ENCODE measurements around the gene AGBL3.
A peak's percentile ranks its signal among the peaks of the same experiment; 100 is the strongest.

Gene AGBL3

DNA sequence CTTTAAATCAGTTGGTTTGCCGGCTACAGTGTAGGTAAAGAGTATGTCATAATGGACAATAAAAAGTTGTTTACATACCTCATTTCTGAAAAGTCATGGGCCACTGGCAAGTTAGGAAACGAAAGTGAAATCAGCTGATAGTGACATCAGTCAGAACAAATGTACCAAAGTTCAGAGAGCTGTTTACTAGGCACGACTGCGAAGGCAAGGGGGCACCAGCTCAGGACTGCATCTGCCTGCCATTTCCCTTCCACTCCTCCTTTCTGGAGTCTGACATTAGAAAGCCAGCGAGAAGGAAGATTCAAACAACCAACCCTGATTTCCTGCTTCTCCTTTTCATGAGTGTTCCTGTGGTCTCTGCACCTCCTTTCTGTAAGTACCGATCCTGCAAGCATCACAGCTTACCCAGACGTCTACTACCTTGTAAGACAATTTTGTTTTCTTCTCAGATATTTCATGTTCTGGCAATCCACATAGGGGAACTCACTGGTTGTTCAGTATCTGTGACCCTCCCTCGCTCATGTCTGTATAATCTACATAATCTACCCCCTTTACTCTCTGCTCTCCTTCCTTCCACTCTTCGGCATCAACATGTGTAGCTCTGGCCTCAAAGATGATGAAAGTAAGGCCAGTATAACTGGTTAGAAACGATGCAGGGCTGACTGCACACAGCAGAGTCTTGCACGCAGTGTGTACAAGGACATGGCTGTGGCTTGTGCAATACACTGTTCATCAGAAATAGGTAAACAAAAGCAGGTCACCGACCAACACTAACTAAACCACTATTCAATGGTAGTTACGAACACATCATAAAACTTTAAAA, 161.8 kb downstream of the AGBL3 start, which contains the start of gene TMEM140:
TSS of gene TMEM140 (plus strand) at position 174 of the 823 bp plus-strand sequence. CDS start 16,370 bp downstream, outside the sequence.
- ATAC-seq (peak; percentile 85), DNase-seq (peak; percentile 55)

DNA sequence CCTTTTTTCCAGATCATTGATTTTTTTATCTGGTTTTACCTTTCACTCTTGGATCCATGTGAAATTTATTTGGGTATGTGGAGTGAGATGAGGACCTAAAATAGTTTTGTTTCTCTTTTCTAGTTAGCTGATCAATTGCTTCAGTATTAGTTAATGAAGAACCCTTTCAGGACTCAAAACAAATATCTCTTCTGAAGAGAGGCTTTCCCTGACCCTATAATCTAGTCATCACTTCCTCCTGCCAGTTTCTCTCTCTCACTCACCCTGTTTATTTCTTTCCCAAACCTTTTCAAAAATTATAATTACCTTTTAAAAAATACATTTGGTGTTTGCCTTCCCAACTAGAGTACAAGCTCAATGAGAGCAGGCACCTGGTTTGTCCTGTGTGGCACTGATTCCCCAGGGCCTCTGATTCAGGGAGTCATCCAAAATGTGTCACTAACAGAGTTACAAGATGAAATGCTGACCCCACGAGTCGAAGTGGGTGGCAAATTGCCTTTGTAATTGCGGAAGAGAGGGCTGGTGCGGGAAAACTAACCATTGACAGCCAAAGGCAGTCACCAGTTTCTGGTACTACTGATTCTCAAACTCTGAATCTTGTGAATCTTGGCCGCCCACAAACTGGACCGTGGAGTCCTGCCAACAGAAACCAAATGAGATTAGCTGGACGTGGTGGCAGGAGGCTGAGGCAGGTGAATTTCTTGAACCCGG, 163.9 kb downstream of the AGBL3 start:
- ATAC-seq (no peak), DNase-seq (no peak)

DNA sequence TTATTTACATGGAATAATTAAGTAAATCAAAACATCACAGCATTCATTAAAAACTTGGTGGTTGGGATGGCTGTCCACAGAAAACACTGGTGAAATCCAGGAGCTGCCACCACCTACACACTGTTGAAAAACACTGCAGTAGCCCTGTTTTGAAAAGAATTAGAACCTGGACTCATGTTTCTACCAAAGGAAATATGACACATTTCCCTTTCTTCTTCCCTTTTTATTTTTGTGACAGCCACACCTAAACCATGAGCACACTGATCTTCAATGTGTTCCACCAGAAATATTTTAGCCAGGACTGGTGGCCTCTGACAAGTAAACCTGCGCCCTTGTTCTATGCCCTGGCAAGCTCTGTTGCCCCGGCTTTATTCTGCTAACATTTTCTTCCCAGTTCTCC, 164.8 kb downstream of the AGBL3 start:
- no peak for DNase-seq

DNA sequence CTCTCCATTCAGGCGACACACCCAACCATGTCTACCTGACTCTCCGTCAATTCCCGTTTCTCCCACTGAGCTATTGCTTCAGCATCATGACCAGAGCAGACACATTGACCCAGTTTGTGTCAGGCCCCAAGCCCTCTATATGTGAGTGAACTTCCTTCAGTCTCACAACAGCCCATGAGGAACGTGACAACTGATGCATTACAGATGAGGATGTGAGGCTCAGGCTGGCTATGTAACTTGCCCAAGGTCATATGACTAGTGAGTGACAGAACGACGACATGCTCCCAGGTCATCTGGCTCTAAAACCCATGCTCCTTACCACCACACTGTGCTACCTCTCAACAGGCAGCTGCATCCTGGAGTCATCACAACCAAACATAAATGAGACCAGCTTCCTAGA, 165.2 kb downstream of the AGBL3 start:
- ATAC-seq (no peak), DNase-seq (no peak)

More for the DNA sequence above, 164.8 kb downstream of the AGBL3 start:
- no peak for ATAC-seq

DNA sequence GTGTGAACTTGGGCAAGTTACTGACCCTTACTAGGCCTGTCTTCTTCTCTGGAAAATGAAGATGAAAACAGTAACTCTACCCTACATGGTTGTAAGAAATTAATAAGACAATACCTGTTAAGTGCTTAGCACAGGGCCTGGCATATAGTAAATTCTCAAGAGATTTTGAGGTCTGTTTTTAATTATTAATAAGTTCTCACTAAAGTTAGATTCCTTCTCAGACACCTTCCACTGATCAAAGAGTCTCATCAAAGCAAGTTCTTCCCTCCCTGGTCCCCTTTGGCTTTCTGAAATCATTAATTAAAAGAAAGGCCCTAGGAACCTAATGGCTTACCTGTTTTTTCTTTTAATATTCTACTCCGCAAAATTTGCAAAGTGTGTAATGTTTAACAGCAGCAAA, 166.1 kb downstream of the AGBL3 start:
- ATAC-seq (no peak), DNase-seq (no peak)

DNA sequence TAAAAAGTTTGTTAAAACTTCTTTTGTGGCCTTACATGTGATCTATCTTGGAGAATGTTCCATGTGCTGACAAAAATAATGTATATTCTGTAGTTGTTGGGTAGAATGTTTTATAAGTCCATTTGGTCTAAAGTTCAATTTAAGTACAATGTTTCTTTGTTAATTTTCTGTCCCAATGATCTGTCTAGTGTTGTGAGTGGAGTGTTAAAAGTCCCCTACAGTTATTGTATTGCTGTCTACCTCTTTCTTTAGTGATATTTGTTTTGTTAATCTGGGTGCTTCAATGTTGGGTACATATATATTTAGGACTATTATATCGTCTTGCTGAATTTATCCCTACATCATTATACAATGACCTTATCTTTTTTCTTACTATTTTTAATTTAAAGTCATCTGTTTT, 168.4 kb downstream of the AGBL3 start:
- ATAC-seq = no peak
- no peak for DNase-seq

DNA sequence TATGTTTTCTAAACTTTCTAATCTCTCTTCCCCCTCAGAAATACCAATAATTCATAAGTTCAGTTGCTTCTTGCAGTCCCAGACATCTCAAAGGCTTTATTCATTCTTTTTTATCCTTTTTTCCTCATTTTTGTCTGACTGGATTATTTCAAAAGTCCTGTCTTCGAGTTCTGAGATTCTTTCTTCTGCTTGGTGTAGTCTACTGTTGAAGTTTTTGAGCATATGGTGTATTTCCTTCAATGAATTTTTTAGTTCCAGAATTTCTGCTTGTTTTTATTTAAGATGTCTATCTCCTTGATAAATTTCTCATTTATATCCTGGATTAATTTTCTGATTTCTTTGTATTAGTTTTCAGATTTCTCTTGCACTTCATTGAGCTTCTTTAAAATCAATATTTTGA, 170.0 kb downstream of the AGBL3 start:
- ATAC-seq = no peak
- DNase-seq = no peak

DNA sequence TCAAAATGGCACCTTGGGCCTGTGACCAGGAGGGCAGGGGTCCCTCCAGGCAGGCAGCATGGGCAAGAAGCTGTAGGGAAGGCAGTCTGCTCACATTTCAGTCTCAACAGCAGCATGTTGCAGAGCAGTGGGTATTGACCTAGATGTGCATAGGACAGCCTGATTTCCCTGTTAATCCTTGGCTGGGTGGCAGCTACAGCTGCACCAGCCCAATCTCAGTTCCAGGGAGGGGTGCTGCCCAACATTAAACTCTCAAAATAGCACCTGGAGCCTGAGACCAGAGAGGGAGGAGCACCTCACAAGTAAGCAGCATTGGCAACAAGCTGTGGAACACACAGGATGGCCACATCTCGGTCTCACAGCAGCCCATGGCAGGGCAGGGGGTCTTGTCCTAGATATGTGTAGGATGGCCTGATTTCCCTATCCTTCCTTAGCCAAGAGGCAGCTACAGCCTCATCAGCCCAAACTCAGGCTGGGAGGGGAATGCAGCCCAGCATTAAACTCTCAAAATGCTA, 171.9 kb downstream of the AGBL3 start:
- no peak for ATAC-seq
- DNase-seq = no peak

DNA sequence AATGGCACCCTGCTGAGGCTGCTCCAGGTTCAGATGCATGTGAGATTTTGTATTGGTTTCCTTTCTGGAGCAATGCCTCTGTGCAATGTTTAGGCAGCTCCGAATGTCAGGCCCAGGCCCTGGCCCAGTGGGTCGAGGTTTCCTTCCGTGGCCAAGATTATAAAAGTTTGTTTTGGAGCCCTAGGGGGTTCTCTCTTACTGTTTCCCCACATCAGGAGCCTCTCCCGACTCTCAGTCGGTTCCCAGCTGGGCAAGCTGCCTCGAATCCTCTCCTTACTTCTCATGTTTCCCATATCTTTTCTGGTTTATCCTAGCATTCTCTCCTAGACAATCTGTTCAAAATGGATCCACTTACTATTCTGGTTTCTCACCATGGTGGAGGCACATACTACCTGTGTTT, 172.6 kb downstream of the AGBL3 start:
- DNase-seq = no peak
- ATAC-seq = no peak

DNA sequence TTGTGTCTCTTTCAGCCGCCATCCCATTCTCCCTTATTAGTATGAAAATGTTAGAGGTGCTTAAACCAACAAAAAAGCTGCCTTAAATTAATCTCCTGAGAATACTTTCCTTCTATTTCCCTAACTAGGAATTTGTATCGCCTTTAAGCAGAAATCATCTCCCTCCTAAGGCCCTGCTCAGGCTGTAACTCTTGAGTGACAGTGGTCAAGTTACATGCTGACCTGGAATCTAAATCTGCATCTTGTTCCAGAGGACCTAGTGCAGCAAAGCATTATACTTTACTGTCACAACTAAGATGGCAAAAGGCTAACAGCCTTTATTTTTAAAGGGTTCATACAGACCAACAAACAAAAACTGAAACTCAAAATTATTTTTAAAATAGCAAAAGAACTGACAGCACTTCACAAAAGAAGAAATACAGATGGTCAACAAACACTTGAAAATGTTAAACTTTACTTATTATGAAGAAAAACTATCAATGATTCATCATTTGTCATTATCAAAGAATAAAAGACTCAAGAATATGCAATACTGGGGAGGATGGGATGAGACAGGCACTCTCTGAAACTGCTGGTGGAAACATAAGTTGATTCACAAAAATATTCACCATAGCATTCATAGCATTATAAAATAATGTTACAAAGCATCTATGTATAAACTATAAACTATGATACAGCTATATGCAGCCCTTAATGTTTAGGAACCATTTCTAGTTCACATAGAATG, 173.2 kb downstream of the AGBL3 start:
- no peak for DNase-seq
- no peak for ATAC-seq

DNA sequence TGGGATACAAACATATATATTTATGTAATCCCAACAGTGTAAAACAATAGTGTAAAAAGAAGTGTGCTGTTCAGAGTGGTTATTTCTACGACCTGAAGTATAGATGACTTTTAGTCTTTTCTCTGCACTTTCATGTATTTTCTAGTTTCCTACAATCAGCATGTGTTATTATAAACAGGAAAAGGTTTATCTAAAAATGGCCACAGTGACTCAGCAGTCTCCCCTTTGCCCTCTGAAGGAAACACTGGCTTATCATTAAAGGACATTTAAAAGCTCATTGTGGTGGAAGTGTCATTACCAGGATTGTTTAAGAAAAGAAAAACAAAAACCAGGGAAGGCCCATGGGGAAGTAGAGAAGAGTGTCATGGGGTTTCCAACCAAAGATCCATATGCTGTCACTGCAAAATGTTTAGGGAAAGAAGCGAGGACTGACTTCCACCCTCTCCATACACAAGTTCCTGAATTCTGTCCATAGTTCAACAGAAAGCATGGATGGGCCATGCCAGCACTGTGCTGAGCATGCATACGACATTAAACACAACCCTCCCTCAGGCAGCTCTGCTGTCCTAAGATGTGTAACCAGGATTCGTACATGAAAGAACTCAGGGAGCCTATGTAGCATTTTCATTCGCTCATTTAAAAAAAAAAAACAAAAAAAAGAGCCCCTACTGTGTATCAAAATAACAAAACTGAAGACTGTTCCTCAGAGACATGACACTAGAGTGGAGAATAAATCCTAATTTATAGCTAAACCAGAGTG, 174.0 kb downstream of the AGBL3 start:
- no peak for DNase-seq
- peak; percentile 42 for ATAC-seq

DNA sequence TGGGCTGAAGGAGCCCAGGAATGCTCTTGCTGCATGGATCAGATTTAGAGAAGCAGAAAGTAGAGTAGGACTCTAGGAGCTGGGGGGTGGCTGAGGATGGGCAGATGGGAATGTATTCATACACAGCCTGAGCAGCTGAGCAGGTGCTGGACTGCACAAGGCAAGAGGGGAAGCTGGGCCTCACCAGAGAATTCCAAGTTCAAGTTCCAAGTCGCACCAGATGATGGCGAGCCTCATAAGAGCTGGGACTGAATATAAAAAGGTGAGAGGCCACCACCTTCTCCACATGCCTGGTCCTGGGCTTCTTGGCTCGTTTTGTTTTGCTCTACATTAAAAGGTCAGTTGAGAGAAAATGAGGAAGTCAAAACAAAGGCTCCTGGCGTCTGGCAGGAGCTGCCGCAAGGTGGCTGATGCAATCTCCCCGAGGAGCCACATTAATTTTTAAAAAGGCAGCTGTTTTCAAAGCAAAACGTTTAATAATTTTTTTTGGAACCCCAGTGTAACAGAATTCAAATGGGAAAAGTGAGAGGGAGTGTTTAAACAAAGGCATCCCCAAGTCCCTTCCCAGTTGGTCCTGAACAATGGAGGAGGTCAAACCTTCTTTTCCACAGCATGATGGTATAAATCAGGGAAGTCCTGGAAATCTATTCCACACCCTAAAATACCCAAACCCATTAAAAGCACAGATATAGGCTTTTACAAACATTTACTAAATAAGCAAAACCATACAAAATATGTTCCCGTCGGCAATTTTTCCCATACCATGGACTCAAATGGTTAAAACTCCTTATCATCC, 174.7 kb downstream of the AGBL3 start:
- ATAC-seq = no peak
- DNase-seq = no peak

DNA sequence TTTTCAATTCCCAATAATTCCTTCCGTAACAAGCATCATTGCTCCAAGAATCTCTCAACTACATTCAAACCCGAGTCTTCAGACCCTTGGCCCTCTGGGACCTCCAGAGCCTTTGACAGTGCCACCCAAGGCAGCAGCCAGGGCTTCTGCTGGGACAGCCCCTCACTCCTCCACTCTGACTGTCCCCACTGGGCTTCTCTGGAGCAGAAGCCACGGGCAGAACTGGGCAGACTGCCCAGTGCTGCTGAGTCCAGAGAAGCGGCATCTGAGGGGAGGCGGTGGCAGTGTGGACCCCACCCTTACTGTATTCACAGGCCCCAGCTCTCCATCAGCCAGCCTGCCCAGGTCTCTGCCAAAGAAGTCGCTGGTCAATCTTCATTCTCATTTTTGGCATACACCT, 175.4 kb downstream of the AGBL3 start:
- DNase-seq (no peak), ATAC-seq (no peak)

DNA sequence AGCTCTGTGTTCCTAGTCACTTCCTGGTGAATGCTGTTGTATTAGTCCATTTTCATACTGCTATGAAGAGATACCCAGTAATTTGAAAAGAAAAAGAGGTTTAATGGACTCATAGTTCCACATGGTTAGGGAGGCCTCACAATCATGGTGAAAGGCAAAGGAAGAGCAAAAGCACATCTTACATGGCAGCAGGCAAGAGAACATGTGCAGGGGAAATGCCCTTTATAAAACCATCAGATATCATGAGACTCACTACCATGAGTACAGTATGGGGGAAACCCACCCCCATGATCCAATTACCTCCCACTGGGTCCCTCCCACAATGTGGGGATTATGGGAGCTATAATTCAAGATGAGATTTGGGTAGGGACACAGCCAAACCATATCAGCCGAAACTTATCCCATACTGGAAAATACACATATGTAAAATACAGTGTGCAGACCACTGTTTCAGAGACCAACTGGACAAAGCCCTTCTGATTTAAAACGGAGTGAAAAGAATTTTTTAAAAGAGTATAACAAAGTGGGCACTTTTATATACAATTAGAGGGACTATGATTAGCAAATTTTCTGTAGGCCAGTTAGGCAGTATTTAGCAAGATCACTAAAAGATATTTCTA, 176.2 kb downstream of the AGBL3 start:
- ATAC-seq (no peak), DNase-seq (no peak)

DNA sequence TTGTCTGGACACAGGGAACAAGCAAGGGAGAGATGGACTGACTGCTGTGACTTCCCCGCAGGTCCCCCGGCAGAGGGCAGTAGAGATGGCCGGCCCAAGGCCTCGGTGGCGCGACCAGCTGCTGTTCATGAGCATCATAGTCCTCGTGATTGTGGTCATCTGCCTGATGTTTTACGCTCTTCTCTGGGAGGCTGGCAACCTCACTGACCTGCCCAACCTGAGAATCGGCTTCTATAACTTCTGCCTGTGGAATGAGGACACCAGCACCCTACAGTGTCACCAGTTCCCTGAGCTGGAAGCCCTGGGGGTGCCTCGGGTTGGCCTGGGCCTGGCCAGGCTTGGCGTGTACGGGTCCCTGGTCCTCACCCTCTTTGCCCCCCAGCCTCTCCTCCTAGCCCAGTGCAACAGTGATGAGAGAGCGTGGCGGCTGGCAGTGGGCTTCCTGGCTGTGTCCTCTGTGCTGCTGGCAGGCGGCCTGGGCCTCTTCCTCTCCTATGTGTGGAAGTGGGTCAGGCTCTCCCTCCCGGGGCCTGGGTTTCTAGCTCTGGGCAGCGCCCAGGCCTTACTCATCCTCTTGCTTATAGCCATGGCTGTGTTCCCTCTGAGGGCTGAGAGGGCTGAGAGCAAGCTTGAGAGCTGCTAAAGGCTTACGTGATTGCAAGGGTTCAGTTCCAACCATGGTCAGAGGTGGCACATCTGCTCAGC, 178.2 kb downstream of the AGBL3 start:
- DNase-seq (no peak), ATAC-seq (no peak)

DNA sequence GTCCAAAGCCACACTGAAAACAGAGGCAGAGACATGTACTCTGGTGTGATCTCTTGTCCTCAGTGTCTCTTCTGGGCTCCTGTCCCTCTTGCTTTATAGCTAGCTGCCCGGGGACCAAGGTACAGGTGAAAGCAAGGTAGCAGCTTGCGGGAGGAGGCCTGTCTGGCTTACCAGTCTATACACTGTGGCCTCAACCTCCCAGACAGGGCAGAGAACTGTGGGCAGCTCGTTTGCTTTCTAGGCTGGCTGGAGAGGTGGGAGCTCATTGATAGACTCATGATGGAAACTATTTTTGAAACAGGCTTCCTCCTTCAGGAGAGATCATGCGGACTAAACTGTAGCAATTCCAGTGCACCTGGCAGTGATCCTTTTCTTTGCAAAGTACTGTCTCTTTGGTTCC, 179.6 kb downstream of the AGBL3 start:
- no peak for ATAC-seq
- DNase-seq = no peak

DNA sequence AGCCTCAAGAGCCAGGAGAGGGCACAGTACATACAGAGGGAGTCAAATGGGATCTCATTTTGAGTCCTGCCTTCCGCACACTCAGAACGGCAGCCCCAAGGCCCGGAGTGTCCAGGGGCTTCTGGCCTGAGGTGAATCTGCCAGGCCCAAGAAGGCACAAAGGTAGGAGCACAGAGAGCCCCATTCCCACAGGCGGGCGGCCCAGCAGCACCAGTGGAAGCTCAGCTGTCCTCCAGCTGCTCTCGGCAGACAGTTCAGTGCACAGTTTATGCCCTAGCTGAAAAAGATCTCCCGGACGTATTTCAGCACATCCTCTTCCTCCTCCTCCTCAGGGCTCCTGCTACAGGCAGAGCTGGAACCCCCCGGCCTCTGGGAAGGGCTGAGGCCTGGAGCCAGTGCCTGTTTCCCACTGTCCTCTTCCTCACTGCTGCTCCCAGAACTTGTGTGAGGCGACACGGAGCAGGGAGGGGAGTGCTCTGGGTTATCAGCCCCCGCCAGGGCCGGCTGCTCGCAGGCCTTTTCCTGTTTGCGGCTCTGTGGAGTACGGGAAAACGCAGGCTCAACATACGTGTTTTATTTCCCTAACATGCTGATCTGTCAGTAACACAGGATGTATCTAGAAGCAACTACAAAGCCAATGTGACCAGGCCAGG, 180.2 kb downstream of the AGBL3 start:
- no peak for DNase-seq

DNA sequence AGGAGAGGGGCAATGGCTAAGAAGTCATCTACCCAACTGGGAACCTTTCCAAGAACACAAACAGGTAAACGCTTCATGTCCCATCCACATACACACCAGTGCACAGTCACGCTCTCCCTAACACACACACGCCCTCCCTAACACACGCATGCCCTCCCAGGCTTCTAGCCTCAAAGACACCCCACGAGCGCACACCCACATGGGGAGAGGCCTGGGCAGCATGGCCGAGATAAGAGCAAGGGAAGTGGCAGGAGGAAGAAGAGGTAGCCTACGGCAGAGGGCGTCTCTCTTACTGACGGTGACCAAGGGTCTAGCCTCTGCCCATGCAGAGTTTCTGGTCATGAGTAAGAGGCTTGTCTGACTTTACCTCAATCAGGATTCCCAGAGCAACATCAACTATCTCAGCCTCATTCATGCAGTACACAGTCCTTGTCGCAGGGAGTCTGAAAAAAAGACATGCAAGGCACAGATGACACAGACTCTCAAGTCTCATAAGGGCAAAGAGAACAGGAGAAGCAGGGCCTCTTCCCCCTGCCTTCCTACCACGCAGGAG, 181.1 kb downstream of the AGBL3 start:
- DNase-seq (no peak), ATAC-seq (no peak)

More for the DNA sequence above, 180.2 kb downstream of the AGBL3 start:
- ATAC-seq = no peak

DNA sequence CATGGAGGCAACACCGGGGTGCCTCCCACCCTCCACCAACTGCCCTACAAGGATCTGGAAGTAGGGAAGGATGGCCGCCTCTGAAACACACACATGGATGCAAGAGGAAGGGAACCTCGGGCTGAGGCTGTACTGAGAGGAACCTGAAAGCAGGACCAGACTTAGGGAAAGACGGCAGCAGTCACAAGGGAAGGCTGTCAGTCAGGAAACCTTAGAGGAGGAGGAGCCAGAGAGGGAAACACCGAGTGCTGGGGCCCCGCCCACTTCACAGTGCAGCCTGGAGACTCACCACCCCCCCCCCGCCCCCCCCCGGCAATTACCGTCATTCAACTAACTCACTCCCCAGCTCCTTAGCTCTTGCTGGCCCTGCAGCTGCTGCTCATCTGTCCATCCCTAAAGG, 181.7 kb downstream of the AGBL3 start:
- ATAC-seq = no peak
- DNase-seq = no peak
